Measurements from ENCODE around the gene YPEL2. TPM values are rescaled to one million over a fixed set of nuclear protein-coding genes. Genes with fewer than 3 reads are reported as not detected.

The YPEL2 gene
- total RNA-seq, 1 experiment from 2014 or later, result 0.98 TPM

DNA sequence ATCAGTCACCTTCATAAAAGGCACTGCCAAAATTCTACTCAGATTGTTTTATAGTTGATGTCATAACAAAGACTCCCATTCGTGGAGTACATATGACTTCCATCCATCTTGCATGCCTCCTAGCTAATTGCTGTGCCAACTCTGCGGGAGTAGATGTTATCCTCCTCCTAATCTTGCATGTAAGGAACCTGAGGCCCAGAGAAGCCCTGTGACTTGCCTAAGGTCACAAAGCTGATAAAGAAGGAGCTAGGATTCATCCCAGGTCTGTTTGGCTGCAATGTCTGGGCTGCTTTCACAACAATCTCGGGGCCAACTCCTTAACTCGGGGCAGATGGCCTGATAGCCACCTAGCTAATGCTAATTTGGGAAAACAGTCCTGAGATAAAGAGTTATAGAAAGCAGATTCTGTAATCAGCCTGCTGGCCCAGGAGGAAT, 87.3 kb downstream of the YPEL2 start:
- H3K36me3 Mint-ChIP-seq (ENCODE audit: insufficient read depth in 1 of 3, low read depth in 3 of 3), result no peaks in the 10 kb centered on the region
- H3K4me1 Mint-ChIP-seq, result peaks cover 4 to 7% of the 10 kb centered on the region in 2 experiments; a peak in 1 of 4 replicates

More for the DNA sequence above, 87.3 kb downstream of the YPEL2 start:
- H2AK5ac ChIP-seq (ENCODE audit: insufficient read length, low read length), result no peak overlapping the region
- H2BK5ac ChIP-seq (ENCODE audit: insufficient read length, low read length), result no peak overlapping the region
- no peak overlapping the region for H2BK12ac ChIP-seq (ENCODE audit: insufficient read length, low read depth, low read length)
- Mint-ChIP-seq H3K4me3 (no peak overlapping the region), H3K9me3 (peaks cover 0 to 4% of the 10 kb centered on the region in 2 experiments; a peak in 2 of 5 replicates), H3K27me3 (ENCODE audit: low read depth) (peaks cover 10% of the 10 kb centered on the region), H3K27ac (no peak overlapping the region)
- no peak overlapping the region for H3K14ac ChIP-seq (ENCODE audit: insufficient read depth, low read length)
- H2BK15ac ChIP-seq (ENCODE audit: low read depth, low read length), result no peak overlapping the region
- H3K79me2 ChIP-seq (ENCODE audit: insufficient read depth, low read length), result no peaks in the 10 kb centered on the region
- H3K27me3 ChIP-seq (ENCODE audit: insufficient read depth, low read length), result no peaks in the 10 kb centered on the region
- H3K23me2 ChIP-seq (ENCODE audit: insufficient read length, low read depth, low read length, poor library complexity, severe bottlenecking), result no peaks in the 10 kb centered on the region
- TF ChIP-seq CTCF (conservative IDR thresholded peaks at IDR 0.05), result no peak
- H3K4me2 ChIP-seq (ENCODE audit: insufficient read depth, insufficient read length, low read length), result no peak overlapping the region
- H4K20me1 ChIP-seq (ENCODE audit: control insufficient read depth, insufficient read depth, insufficient read length), result no peaks in the 10 kb centered on the region
- no peak overlapping the region for H3K27ac ChIP-seq (ENCODE audit: insufficient read length, low read depth, low read length)
- H3K4me1 ChIP-seq (ENCODE audit: insufficient read depth, low read length), result no peaks in the 10 kb centered on the region; the same call in 1 of the 2 replicates
- no peak overlapping the region for H3K4ac ChIP-seq (ENCODE audit: low read depth, low read length)
- H3K23ac ChIP-seq (ENCODE audit: insufficient read length, low read depth, low read length), result no peak overlapping the region
- no peak overlapping the region for H3K18ac ChIP-seq (ENCODE audit: insufficient read length, low read depth, low read length)
- no peak overlapping the region for H4K91ac ChIP-seq (ENCODE audit: insufficient read length, low read depth, low read length)
- H2AFZ ChIP-seq (ENCODE audit: low read length), result no peak overlapping the region
- no peak overlapping the region for H3T11ph ChIP-seq (ENCODE audit: low read length)
- no peak overlapping the region for H4K5ac ChIP-seq (ENCODE audit: insufficient read length, low read depth, low read length)
- no peak overlapping the region for H4K8ac ChIP-seq (replicated peaks; ENCODE audit: insufficient read length, low read depth, low read length)
- H2BK20ac ChIP-seq (ENCODE audit: low read depth, low read length, poor library complexity, severe bottlenecking), result no peak overlapping the region
- no peak overlapping the region for H3K56ac ChIP-seq (ENCODE audit: insufficient read length, low read depth, low read length)
- H3K9me3 ChIP-seq (ENCODE audit: control insufficient read depth, low read depth, low read length), result no peaks in the 10 kb centered on the region
- no CpG with 5 or more reads among the region's 4 CpGs for WGBS (ENCODE audit: extremely low coverage, insufficient read length, low lambda C conversion rate)
- no peaks in the 10 kb centered on the region for H3K79me1 ChIP-seq (ENCODE audit: insufficient read depth, low read depth, low read length, poor library complexity, severe bottlenecking)
- no peak overlapping the region for H2BK120ac ChIP-seq (ENCODE audit: low read depth, low read length, poor library complexity, severe bottlenecking)
- DNase-seq, result no peak
- no peak overlapping the region for H3K9ac ChIP-seq (ENCODE audit: extremely low read depth, insufficient read length, low read length)
